GM19395 (cell line): ENCODE measurements around the gene CARD19.

Experiments used
- ATAC-seq: cut with Tn5 transposase; IDR thresholded peaks from one replicate; pipeline ENCODE4 v1.9.1; 2021; ENCODE audit warnings: mild to moderate bottlenecking, moderate library complexity; ENCODE audit not compliant: unreplicated experiment

The CARD19 gene

GRCh38 chr9:93086447-93087224 is 9.4 kb upstream of the CARD19 start:
- ATAC-seq, result no peak

- ATAC-seq, result no peak
These were observed 7.9 kb upstream of the CARD19 start for GRCh38 chr9:93087971-93088655.

GRCh38 chr9:93088656-93089015 is 7.4 kb upstream of the CARD19 start:
- ATAC-seq, result no peak

- ATAC-seq, result no peak
These were observed 7.0 kb upstream of the CARD19 start for GRCh38 chr9:93089024-93089423.

GRCh38 chr9:93089481-93089991 is 6.5 kb upstream of the CARD19 start:
- no peak for ATAC-seq

- ATAC-seq, result no peak
These were observed 5.8 kb upstream of the CARD19 start for GRCh38 chr9:93090091-93090655.

GRCh38 chr9:93091056-93091452 is 5.0 kb upstream of the CARD19 start:
- no peak for ATAC-seq

- no peak for ATAC-seq
These were observed 4.5 kb upstream of the CARD19 start for GRCh38 chr9:93091453-93092081.

GRCh38 chr9:93092251-93092991 is 3.6 kb upstream of the CARD19 start:
- no peak for ATAC-seq

- ATAC-seq, result no peak
These were observed 2.7 kb upstream of the CARD19 start for GRCh38 chr9:93093127-93093876.

GRCh38 chr9:93093877-93094657 is 1.9 kb upstream of the CARD19 start:
- ATAC-seq, result no peak

- ATAC-seq, result peak; percentile 32
These were observed 1.3 kb upstream of the CARD19 start for GRCh38 chr9:93094658-93095204.

GRCh38 chr9:93095205-93096130 is 549 bp upstream of the CARD19 start:
- peak; percentile 56 for ATAC-seq

- no peak for ATAC-seq
These were observed 880 bp downstream of the CARD19 start for GRCh38 chr9:93096811-93097382.

GRCh38 chr9:93097511-93098201 is 1.6 kb downstream of the CARD19 start:
- no peak for ATAC-seq

- no peak for ATAC-seq
These were observed 2.4 kb downstream of the CARD19 start for GRCh38 chr9:93098236-93098946.
